ENCODE results near the gene MED27. TPM values are rescaled to one million over a fixed set of nuclear protein-coding genes. Genes with fewer than 3 reads are reported as not detected.
A peak's percentile ranks its signal among the peaks of the same experiment; 100 is the strongest.

The MED27 gene
- total RNA-seq, 1 donor from 2014 or later = 31.3 TPM

DNA sequence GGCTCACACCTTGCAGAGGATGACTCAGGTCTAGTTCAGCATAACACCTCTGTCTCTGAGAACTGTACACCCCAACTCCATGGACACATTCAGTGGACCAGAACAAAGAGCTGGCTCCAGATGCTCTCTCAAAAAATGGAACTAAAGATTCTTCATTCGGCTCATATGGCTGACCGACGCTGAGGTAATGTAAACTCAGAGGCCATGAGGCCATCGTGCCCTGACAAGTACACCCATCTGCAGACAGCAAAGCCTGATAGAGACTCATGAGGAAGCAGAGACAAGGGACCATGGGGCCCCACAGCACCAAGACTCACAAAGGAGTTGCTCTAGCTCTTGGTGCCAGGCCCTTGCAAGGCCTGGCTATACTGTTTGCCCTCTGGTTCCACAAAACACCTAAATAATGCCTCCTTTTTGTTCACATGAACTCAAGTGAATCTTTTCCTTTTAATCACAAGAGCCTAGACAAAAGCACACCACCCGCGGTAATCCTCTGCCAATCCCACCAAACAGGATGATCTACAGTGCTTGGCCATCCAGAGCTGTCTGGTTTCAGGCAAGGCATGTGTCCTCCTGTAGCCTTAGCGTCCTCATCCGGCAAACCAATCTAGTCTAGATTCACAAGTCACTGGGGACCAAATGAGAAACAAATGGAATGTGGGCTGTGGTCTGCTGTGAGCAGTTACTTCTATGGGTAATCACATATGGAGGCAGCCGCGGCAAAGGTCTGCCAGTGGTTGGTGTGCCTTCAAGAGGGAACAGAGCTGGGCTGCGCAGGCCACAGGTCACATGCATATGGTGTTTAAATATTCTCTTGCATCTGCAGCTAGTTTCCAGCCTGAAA, 22.7 kb downstream of the MED27 start:
- H3K27me3 Mint-ChIP-seq (ENCODE audit: low read depth) = no peaks in the 10 kb centered on the region
- peaks cover 8% of the 10 kb centered on the region for H3K4me1 Mint-ChIP-seq
- peaks cover 4% of the 10 kb centered on the region for H3K36me3 Mint-ChIP-seq (ENCODE audit: low read depth)
- no peak overlapping the region for H3K27ac Mint-ChIP-seq (ENCODE audit: unreplicated experiment)
- DNase-seq (ENCODE audit: low read depth, low spot score) = no peak
- no peaks in the 10 kb centered on the region for H3K9me3 Mint-ChIP-seq
- TF ChIP-seq, protein P1, sequence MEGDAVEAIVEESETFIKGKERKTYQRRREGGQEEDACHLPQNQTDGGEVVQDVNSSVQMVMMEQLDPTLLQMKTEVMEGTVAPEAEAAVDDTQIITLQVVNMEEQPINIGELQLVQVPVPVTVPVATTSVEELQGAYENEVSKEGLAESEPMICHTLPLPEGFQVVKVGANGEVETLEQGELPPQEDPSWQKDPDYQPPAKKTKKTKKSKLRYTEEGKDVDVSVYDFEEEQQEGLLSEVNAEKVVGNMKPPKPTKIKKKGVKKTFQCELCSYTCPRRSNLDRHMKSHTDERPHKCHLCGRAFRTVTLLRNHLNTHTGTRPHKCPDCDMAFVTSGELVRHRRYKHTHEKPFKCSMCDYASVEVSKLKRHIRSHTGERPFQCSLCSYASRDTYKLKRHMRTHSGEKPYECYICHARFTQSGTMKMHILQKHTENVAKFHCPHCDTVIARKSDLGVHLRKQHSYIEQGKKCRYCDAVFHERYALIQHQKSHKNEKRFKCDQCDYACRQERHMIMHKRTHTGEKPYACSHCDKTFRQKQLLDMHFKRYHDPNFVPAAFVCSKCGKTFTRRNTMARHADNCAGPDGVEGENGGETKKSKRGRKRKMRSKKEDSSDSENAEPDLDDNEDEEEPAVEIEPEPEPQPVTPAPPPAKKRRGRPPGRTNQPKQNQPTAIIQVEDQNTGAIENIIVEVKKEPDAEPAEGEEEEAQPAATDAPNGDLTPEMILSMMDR (conservative IDR thresholded peaks at IDR 0.05) = no peak
- no peak overlapping the region for H3K4me3 Mint-ChIP-seq

DNA sequence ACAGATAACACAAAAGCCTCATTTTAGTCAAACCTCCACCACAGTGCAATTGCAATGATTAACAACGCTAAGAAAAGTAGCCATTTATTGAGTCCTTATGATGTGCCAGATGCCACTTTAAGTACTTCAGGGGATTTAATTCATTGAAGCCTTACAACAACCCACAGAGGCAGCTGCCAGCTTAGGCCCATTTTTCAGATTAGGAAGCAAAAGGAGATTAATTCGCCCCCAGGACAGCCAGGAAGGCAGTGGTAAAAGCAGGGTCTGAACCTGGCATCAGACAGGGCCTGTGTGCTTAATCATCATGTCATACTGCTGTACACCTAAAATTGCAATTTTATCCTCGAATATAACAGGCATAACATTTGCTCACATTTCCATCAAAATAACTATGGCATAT, 23.9 kb downstream of the MED27 start:
- peaks cover 4% of the 10 kb centered on the region for H3K36me3 Mint-ChIP-seq (ENCODE audit: low read depth)
- TF ChIP-seq, protein P1 (conservative IDR thresholded peaks at IDR 0.05) = no peak
- no peak overlapping the region for H3K4me3 Mint-ChIP-seq
- no peak overlapping the region for H3K27ac Mint-ChIP-seq (ENCODE audit: unreplicated experiment)
- no peak for DNase-seq (ENCODE audit: low read depth, low spot score)
- H3K9me3 Mint-ChIP-seq = no peaks in the 10 kb centered on the region
- peaks cover 8% of the 10 kb centered on the region for H3K4me1 Mint-ChIP-seq
- H3K27me3 Mint-ChIP-seq (ENCODE audit: low read depth) = no peaks in the 10 kb centered on the region

DNA sequence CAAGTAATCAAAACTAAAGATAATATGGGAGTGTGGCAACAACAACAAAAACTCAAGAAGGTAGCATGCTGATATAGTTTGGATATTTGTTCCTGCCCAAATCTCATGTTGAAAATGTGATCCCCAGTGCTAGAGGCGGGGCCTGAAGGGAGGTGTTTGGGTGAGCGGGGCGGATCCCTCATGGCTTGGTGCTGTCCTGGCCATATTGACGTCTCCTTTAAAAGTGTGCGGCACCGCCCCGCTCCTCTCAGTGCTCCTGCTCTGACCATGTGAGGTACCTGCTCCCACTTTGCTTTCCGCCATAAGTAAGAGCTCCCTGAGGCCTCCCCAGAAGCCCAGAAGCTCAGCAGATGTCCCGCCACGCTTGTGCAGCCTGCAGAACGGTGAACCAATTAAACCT, 25.6 kb downstream of the MED27 start:
- Mint-ChIP-seq H3K36me3 (ENCODE audit: low read depth) (peaks cover 4% of the 10 kb centered on the region), H3K4me1 (peaks cover 8% of the 10 kb centered on the region), H3K9me3 (no peaks in the 10 kb centered on the region), H3K27ac (ENCODE audit: unreplicated experiment) (no peak overlapping the region), H3K27me3 (ENCODE audit: low read depth) (no peaks in the 10 kb centered on the region), H3K4me3 (no peak overlapping the region)
- DNase-seq (ENCODE audit: low read depth, low spot score) = no peak
- TF ChIP-seq, protein P1 (conservative IDR thresholded peaks at IDR 0.05) = no peak

DNA sequence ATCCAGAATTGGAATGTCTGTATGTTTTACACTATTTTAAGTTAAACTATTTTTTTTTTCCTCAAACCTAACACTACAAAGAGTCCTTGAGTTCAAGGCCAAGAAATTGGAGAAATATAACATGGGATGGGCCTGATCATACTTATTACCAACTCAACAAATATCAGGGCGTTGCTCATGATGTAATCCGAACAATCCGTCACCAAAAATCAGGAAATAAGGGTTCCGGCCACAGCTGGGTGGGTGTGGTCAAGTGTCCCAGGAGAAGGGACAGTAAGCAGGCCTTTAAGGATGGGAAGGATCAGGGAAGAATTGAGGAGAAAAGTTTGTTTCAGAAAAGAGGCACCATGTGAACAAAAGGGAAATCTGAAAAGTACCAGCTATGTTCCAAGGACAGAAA, 29.8 kb downstream of the MED27 start:
- no peaks in the 10 kb centered on the region for H3K4me1 Mint-ChIP-seq
- no peak for DNase-seq (ENCODE audit: low read depth, low spot score)
- H3K27me3 Mint-ChIP-seq (ENCODE audit: low read depth) = no peaks in the 10 kb centered on the region
- no peak overlapping the region for H3K4me3 Mint-ChIP-seq
- no peaks in the 10 kb centered on the region for H3K9me3 Mint-ChIP-seq
- TF ChIP-seq, protein P1 (conservative IDR thresholded peaks at IDR 0.05) = no peak
- no peak overlapping the region for H3K27ac Mint-ChIP-seq (ENCODE audit: unreplicated experiment)
- H3K36me3 Mint-ChIP-seq (ENCODE audit: low read depth) = no peaks in the 10 kb centered on the region

DNA sequence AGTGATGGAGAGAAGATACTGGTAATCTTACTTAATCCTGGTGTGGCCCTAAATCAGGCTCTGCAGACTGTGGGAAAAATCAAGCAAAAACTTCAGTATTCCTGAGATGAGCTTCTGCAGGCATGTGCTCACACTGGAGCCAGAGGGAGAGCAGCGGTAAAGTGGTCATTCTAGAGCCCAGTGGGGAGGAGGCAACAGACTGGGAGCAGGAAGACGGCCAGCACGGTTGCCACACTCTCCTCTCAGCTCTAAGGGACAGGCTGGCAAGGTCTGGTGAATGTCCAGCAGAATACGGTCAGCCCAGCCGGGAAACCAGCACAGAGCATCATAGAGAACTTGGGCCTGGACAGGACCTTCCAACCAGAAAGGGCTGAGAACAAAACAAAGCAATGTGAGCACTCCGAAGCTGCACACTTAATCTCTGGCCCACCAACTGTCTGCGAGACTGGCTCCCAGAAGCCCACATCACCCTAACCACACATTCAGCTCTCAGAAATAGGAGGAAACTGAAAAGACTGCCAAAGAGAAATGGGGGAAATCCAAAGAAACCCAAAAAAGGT, 30.3 kb downstream of the MED27 start:
- H3K36me3 Mint-ChIP-seq (ENCODE audit: low read depth) = no peaks in the 10 kb centered on the region
- H3K4me3 Mint-ChIP-seq = no peak overlapping the region
- TF ChIP-seq, protein P1 (conservative IDR thresholded peaks at IDR 0.05) = no peak
- H3K27ac Mint-ChIP-seq (ENCODE audit: unreplicated experiment) = peak overlapping the region; percentile 24
- DNase-seq (ENCODE audit: low read depth, low spot score) = no peak
- no peaks in the 10 kb centered on the region for H3K27me3 Mint-ChIP-seq (ENCODE audit: low read depth)
- H3K9me3 Mint-ChIP-seq = no peaks in the 10 kb centered on the region
- H3K4me1 Mint-ChIP-seq = no peaks in the 10 kb centered on the region

Data from neural crest cell (in vitro differentiated cells).